Measurements from ENCODE around the gene CEP104. TPM values are rescaled to one million over a fixed set of nuclear protein-coding genes. Genes with fewer than 3 reads are reported as not detected.

The CEP104 gene
- polyA plus RNA-seq, 1 donor, result 19.7 TPM

DNA sequence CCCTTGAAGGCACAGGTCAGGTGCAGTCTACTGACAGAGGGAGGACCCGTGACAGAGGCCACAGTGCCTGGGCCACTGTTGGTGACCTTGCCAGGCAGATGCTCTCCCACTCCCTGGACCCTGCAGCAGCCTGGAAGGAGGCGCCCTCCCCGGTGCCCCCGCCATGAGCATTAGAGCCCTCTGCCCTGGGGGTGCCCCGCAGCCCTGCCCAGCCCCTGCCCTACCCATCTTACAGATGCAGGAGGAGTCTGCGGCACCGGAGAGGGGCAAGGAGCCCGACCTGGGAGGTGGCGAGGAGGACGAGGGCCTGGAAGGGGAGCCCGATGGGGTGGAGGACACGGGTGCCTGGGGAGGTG lies 94.2 kb downstream of the CEP104 start:
- no peak for DNase-seq (ENCODE audit: low read depth)

DNA sequence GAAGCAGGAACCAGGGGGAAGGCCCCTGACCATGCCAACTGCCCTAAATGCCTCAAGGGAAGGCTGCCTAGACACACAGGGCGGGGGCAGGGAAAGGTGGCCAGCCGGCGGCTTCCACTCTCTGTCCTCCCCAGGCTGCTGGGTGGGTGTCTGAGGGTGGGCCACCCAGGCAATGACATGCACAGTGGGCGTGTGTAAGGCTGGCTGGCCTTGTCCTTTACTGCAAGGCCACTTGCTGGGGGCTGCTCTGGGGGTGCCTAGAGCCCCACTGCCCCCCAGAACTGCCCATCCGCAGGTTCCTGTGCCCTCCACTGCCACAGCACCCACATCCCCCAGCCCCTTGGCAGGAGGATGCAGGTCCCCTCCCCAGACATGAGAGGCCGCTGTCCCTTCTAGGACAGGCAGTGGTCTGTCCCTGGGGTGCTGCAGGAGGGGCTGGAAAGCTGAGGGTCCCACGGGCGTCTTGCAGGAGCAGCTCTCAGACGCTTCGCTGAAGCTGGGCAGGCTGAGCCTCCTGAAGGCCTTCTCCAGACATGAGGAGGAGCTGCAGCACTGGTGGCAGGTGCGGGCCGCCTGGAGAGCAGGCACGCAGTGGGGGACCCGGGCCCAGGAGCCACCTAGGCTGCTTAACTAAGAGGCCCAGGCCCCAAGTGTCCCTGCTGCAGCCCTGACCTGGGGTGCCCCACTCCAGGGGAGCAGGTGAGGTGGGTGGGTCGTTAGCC lies 94.7 kb downstream of the CEP104 start:
- DNase-seq (ENCODE audit: low read depth), result no peak

Other genes with a start within 250 kb of the CEP104 start
- 10.2 TPM for gene MEGF6, start 245.7 kb downstream of the CEP104 start, polyA plus RNA-seq (ENCODE audit: insufficient read length)
- gene TPRG1L, start 232.2 kb downstream of the CEP104 start, polyA plus RNA-seq (ENCODE audit: insufficient read length), result 28.5 TPM
- 10.4 TPM for gene WRAP73, start 207.1 kb downstream of the CEP104 start, polyA plus RNA-seq (ENCODE audit: insufficient read length)
- 1.0 TPM for gene TP73, start 204.7 kb downstream of the CEP104 start, polyA plus RNA-seq (ENCODE audit: insufficient read length)
- gene CCDC27, start 104.8 kb downstream of the CEP104 start, polyA plus RNA-seq (ENCODE audit: insufficient read length), result 0.19 TPM
- 3.1 TPM for gene SMIM1, start 84.5 kb downstream of the CEP104 start, polyA plus RNA-seq (ENCODE audit: insufficient read length)
- 49.1 TPM for gene LRRC47, start 60.7 kb downstream of the CEP104 start, polyA plus RNA-seq (ENCODE audit: insufficient read length)
- gene DFFB, start 265 bp upstream of the CEP104 start, polyA plus RNA-seq (ENCODE audit: insufficient read length), result 4.6 TPM
- 14.7 TPM for gene C1orf174, start 43.1 kb upstream of the CEP104 start, polyA plus RNA-seq (ENCODE audit: insufficient read length)

Measured in forelimb muscle (tissue), 1 donor.